ENCODE results near the gene RASSF1. TPM values are rescaled to one million over a fixed set of nuclear protein-coding genes. Genes with fewer than 3 reads are reported as not detected.

Gene RASSF1
- total RNA-seq, 1 donor from 2014 or later, result 27.0 TPM

DNA sequence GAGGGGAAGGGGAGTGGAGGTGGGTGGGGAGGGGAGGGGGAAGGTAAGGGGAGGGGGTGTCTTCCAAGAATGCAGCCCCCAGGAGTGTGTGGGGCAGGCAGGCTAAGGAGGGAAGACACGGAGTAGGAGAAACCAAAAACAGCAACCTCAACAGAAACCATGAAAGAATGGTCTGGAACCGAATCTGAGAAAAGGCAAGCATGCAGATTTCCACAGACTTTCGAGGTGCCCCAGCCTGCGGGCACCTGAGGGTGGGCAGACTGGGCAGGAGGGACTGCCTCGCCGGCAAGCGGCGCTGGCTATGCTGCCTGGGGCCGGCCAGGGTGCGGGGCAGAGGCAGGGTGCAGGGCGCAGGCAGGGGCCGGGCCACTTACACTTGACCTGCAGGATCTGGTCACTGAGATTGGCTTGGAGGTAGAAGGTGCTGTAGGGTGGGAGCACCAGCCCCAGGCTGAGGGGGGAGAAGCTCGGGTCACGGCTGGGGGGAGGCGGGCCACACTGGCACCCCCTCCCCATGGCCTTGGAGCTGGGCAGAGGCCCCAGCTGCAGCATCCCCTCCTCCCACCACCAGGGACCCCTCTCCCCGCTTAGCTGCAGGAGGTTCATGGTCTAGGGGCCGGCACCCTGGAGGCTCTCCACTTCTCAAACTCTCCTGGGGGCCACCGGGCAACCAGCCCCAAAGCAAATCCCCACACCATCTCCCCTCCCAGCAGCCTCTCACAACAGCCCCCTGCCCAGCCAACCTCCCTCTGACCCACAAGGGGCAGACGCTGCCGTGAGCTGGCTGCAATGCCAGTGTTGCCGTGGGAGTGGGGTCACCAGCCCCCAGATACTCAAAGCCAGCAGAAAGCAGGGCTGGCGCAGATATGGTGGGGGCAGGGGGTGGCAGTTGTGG, 34.0 kb upstream of the RASSF1 start:
- TF ChIP-seq, protein P1, sequence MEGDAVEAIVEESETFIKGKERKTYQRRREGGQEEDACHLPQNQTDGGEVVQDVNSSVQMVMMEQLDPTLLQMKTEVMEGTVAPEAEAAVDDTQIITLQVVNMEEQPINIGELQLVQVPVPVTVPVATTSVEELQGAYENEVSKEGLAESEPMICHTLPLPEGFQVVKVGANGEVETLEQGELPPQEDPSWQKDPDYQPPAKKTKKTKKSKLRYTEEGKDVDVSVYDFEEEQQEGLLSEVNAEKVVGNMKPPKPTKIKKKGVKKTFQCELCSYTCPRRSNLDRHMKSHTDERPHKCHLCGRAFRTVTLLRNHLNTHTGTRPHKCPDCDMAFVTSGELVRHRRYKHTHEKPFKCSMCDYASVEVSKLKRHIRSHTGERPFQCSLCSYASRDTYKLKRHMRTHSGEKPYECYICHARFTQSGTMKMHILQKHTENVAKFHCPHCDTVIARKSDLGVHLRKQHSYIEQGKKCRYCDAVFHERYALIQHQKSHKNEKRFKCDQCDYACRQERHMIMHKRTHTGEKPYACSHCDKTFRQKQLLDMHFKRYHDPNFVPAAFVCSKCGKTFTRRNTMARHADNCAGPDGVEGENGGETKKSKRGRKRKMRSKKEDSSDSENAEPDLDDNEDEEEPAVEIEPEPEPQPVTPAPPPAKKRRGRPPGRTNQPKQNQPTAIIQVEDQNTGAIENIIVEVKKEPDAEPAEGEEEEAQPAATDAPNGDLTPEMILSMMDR (conservative IDR thresholded peaks at IDR 0.05; ENCODE audit: low read depth, low read length), result no peak
- no peak for DNase-seq (ENCODE audit: low read depth)
- no peak overlapping the region for H3K4me3 ChIP-seq (ENCODE audit: low read depth, low read length)

DNA sequence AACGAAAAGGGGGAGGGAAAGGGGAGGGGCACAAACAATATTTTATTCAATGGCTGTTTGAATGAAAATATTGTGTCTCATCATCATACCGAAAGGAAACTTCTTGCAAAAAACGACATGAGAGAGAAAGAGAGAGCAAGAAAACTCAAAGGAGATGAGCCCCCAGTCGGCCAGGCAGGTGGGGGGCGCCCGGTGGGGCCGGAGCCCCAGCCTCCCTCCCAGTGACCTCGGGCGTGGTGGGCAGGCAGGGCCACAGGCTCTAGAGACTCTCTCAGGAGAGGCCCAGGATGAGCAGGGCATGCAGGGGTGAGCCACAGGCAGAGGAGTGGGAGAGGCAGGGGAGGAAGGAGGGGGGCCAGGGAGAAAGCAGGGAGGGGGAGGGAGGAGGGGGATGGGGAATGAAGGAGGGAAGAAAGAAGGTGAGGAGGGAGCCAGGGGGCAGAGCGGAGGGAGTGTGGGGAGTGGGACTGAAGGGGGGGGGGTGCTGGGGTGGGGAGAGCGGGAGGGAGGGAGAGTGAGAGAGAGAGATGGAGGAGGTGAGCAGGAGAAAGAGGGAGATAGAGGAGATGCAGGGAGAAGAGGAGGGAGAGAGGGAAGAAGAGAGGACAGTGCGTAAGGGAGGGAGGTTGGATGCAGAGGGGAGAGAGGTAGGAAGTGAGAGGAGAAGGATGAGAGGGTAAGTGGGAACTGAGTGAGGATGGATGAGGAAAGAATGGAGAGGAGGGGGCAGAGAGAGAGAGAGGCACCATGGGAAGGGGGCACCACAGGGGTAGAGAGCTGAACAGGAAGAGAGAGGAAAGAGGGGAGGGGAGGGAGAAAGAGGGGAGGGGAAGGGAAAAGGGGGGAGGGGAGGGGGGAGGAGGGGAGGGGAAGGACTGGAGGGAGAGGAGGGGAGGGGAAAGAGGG, 32.8 kb upstream of the RASSF1 start:
- no peak for DNase-seq (ENCODE audit: low read depth)
- TF ChIP-seq, protein P1 (conservative IDR thresholded peaks at IDR 0.05; ENCODE audit: low read depth, low read length), result no peak
- no peak overlapping the region for H3K4me3 ChIP-seq (ENCODE audit: low read depth, low read length)

DNA sequence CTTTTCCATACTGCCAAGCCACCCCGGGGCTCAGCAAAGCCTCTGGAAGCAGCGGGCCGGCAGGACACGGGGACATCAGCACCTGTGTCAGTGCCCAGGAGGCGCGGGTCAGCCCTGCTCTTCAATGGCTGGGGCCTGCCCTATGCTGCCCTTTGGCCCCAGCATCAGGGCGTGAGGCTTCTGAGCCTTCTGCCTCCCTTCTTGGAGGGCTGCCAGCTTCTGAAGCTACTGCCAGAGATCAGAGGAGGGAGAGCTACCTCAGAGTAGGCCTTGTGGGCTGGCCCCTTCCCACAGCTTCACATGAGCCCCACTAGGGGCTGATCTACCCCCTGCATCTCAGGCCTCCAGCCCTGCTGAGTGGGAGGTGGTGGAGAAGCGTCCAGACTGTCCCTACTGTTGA, 31.7 kb upstream of the RASSF1 start:
- TF ChIP-seq, protein P1 (conservative IDR thresholded peaks at IDR 0.05; ENCODE audit: low read depth, low read length), result no peak
- no peak overlapping the region for H3K4me3 ChIP-seq (ENCODE audit: low read depth, low read length)
- no peak for DNase-seq (ENCODE audit: low read depth)

DNA sequence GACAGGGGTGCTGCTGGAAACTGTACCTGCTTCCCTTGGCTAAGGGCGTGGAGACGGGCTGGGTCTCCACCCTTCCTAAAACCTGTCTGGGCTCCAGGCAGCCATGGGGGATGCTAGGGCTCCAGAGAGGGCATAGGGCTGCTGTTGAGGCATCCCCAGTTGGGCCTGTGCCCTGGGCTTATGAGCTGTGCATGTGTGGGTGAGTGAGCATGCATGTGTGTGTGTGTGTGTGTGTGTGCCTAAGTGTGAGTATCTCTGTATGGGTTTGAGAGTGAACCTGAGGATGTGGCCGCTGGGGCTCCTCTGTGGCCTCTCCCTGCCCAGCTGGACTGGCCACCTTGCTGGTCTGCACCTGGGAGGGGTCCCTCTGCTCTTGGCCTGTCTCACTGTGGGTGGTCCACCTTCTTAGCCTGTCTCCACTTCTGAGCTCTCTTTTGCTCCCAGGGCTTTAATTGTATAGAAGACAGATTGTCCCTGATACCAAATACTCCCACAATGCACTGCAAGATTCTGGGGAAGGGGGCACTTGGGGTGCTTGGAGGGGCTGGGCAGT, 30.6 kb upstream of the RASSF1 start:
- no peak for DNase-seq (ENCODE audit: low read depth)

DNA sequence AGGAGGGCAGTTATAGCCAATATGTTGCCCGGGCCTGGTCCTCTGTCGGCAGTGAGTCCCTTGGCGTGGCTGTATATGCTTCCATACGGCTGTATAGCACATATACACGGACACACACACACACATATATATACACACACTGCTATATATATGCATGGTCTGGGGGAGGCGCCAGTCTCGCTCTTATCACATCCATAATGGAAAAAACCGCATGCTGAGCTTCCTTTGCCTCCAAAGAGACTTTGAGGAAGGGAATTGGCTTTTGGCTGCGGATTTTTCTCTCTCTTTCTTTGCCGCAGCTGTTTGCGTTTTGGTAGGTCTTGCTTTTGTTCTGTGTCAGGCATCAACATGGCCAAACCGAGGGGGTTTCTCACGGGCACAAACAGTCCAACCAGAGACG, 30.0 kb upstream of the RASSF1 start:
- DNase-seq (ENCODE audit: low read depth), result no peak
- TF ChIP-seq, protein P1 (conservative IDR thresholded peaks at IDR 0.05; ENCODE audit: low read depth, low read length), result no peak
- H3K4me3 ChIP-seq (ENCODE audit: low read depth, low read length), result no peak overlapping the region

More for the DNA sequence above, 30.6 kb upstream of the RASSF1 start:
- TF ChIP-seq, protein P1 (conservative IDR thresholded peaks at IDR 0.05; ENCODE audit: low read depth, low read length), result no peak
- no peak overlapping the region for H3K4me3 ChIP-seq (ENCODE audit: low read depth, low read length)

DNA sequence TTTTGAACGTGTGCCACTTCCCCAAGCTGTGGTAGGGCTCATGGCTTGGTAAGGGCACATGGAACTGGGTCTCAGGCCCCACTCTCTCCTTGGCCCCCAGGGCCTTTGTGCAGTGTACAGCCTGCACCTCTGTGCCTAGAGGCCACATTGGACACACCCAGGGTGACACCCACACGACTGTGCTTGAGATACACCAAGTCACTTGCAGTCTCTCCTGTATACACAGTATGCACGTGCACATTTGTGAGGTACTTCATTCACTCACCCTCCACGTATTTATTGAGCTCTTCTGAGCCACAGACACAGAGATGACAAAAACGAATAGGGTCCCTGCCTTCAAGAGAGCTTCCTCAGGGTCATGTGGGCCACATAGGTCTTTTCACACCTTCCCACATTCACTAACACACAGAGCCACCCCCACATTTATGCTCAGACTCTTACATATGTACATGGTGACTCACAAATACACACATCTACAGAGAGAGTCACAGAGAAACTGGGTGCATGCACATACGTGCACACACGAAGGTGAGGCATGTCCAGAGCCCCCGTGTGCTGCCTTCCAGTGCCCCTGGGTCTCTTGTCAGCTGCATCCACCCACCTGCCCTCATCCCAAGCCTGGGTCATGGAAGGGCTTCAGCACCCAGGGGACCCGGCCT, 28.5 kb upstream of the RASSF1 start:
- TF ChIP-seq, protein P1 (conservative IDR thresholded peaks at IDR 0.05; ENCODE audit: low read depth, low read length), result no peak
- no peak for DNase-seq (ENCODE audit: low read depth)
- no peak overlapping the region for H3K4me3 ChIP-seq (ENCODE audit: low read depth, low read length)
